HepG2 (cell line): Measurements from ENCODE around the gene SCRT2. TPM values are rescaled to one million over a fixed set of nuclear protein-coding genes. Genes with fewer than 3 reads are reported as not detected.

Experiments used
- CSRNP1 ChIP-seq: sonication (generic); formaldehyde crosslinking; IDR thresholded peaks from 2 replicates; pipeline ENCODE4 v1.8.1; 2023; ENCODE audit warnings: mild to moderate bottlenecking, missing genetic modification reagents
- E2F1 ChIP-seq: sonication (generic); formaldehyde crosslinking; IDR thresholded peaks from 2 replicates; pipeline ENCODE4 v1.5.0; 2020; ENCODE audit warnings: missing genetic modification reagents
- E2F2 ChIP-seq: sonication (generic); formaldehyde crosslinking; IDR thresholded peaks from 2 replicates; pipeline ENCODE4 v1.4.0; 2020; ENCODE audit warnings: missing genetic modification reagents, borderline replicate concordance
- KAT2B ChIP-seq: fragments of 150-350 bp; IDR thresholded peaks from 2 replicates; pipeline ENCODE4 v1.6.1; 2014; ENCODE audit warnings: low read depth, low read length, borderline replicate concordance
- RFX3 ChIP-seq: IDR thresholded peaks from 2 replicates; pipeline ENCODE4 v1.6.1; 2016; ENCODE audit warnings: missing biosample characterization, missing genetic modification reagents
- SP2 ChIP-seq: sonication (generic); formaldehyde crosslinking; IDR thresholded peaks from 2 replicates; pipeline ENCODE4 v1.5.1; 2020; ENCODE audit warnings: mild to moderate bottlenecking, missing genetic modification reagents
- ZBTB20 ChIP-seq: sonication (generic); formaldehyde crosslinking; IDR thresholded peaks from 2 replicates; pipeline ENCODE4 v1.8.1; 2023; ENCODE audit warnings: missing genetic modification reagents, low read depth, mild to moderate bottlenecking, borderline replicate concordance
- ZEB1 ChIP-seq: IDR thresholded peaks from 2 replicates; pipeline ENCODE4 v1.6.1; 2012; ENCODE audit warnings: mild to moderate bottlenecking, low read depth, inconsistent platforms; ENCODE audit not compliant: insufficient replicate concordance
- ZNF333 ChIP-seq: sonication (generic); formaldehyde crosslinking; IDR thresholded peaks from 2 replicates; pipeline ENCODE4 v1.4.0; 2020; ENCODE audit warnings: mild to moderate bottlenecking, missing genetic modification reagents, borderline replicate concordance
- ZNF407 ChIP-seq: sonication (generic); formaldehyde crosslinking; IDR thresholded peaks from one replicate; pipeline ENCODE4 v1.5.1; 2020; ENCODE audit warnings: mild to moderate bottlenecking, missing genetic modification reagents; ENCODE audit errors: not compliant biosample characterization
- ZNF430 ChIP-seq: sonication (generic); formaldehyde crosslinking; IDR thresholded peaks from 2 replicates; pipeline ENCODE4 v1.9.0; 2021; ENCODE audit warnings: mild to moderate bottlenecking, missing genetic modification reagents
- ZNF75D ChIP-seq: sonication (generic); formaldehyde crosslinking; IDR thresholded peaks from 2 replicates; pipeline ENCODE4 v1.8.1; 2023; ENCODE audit warnings: missing genetic modification reagents, mild to moderate bottlenecking, borderline replicate concordance
- ZNF784 ChIP-seq: sonication (generic); formaldehyde crosslinking; IDR thresholded peaks from 2 replicates; pipeline ENCODE4 v1.5.1; 2020; ENCODE audit warnings: missing genetic modification reagents, mild to moderate bottlenecking, borderline replicate concordance
- polyA plus RNA-seq, 8 experiments: library from polyadenylated mRNA; depleted of rRNA in 3 of 8; stranded (reverse) in 7 of 8; unstranded in 1 of 8; fragments of >200 nt; fragmentation: Illumina TruSeq in 4 of 8; extraction: Trizol in 4 of 8; gene quantifications; 2 replicates each; pipeline versions ENCODE4 v1.2.1 to v1.2.3, GENCODE V29; 2011 to 2016; ENCODE audit warnings: low read depth in 4 of 8, missing spikeins in 1 of 8, mixed read lengths in 1 of 8; ENCODE audit not compliant: insufficient read depth in 1 of 8
- total RNA-seq, 5 experiments: library from RNA; depleted of rRNA; stranded (reverse); fragments of >200 nt; fragmentation: Illumina TruSeq; extraction: Trizol; gene quantifications; 2 replicates each; pipeline ENCODE4 v1.2.3, GENCODE V29; 2016; ENCODE audit warnings: low read depth in 1 of 5

The SCRT2 gene
- total and polyA plus RNA-seq, 2 of the 13 experiments (the other 11 are each of a cell fraction or from before 2014, with no cell fraction given) = not detected

DNA sequence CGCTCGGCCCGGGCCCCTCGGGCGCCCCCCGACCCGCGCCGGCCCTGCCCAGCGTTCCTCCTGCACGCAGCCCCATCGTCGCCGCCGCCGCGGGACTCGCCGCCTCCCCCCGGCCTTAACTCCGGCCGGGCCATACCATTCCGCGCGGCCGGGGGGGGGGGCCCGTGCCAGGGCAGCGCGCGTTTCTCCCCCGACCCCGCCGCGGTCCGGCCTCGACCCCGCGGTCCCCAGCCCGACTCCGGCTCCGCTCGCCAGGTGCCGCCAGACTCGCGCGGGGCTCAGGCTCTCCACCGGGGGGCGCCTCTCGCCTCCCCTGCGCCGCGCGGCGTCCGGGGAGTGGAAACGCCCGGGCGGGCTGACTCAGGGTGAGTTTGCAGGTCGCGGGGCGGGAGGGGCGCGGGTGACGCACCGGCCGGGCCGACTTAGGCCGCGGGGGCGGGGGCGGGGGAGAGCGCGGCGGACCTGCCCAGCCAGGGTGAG, 22.5 kb downstream of the SCRT2 start, which contains the start of gene SRXN1 (continued):
- TF ChIP-seq E2F2 (CRISPR knock-in tag) (peak; percentile 52; the same call in 1 of the 2 replicates), ZEB1 (no peak), SP2 (no peak), ZNF407 (CRISPR knock-in tag) (peak; percentile 5), ZBTB20 (CRISPR knock-in tag) (no peak), KAT2B (no peak), ZNF333 (peak; percentile 61; the same call in 1 of the 2 replicates), RFX3 (CRISPR knock-in tag) (no peak), ZNF75D (no peak), ZNF784 (CRISPR knock-in tag) (peak; percentile 95), CSRNP1 (no peak; the same call in 1 of the 2 replicates), E2F1 (CRISPR knock-in tag) (no peak; the same call in 1 of the 2 replicates), ZNF430 (CRISPR knock-in tag) (peak; percentile 66; the same call in 1 of the 2 replicates)
